GM12878 (cell line): Measurements from ENCODE around the gene ZNF407.

Experiments used
- CTCF ChIP-seq, 3 experiments: IDR thresholded peaks in 2 of 3; conservative IDR thresholded peaks in 1 of 3; 2 replicates each; pipeline ENCODE4 v1.5.1; 2011; ENCODE audit warnings: low read depth in 3 of 3, low read length in 3 of 3, mild to moderate bottlenecking in 3 of 3, control low read depth in 2 of 3, moderate library complexity in 2 of 3, inconsistent platforms in 1 of 3, mixed read lengths in 1 of 3; ENCODE audit not compliant: control insufficient read depth in 2 of 3, insufficient read depth in 1 of 3; ENCODE audit errors: extremely low read depth in 1 of 3
- EP300 ChIP-seq, 2 experiments: fragments of 150-350 bp in 1 of 2; IDR thresholded peaks; 2 replicates each; pipeline ENCODE4 v1.6.1; 2011 to 2012; ENCODE audit warnings: low read depth in 2 of 2, low read length in 2 of 2, borderline replicate concordance in 1 of 2, improper control_type of control experiment in 1 of 2, inconsistent platforms in 1 of 2; ENCODE audit not compliant: control insufficient read depth in 1 of 2
- ESRRA ChIP-seq: IDR thresholded peaks from 2 replicates; pipeline ENCODE4 v1.6.1; 2012; ENCODE audit warnings: mild to moderate bottlenecking, low read length, improper control_type of control experiment
- POLR2A ChIP-seq: IDR thresholded peaks from 2 replicates; pipeline ENCODE4 v1.6.1; 2011; ENCODE audit warnings: low read depth, mild to moderate bottlenecking, low read length
- RB1 ChIP-seq: fragments of 450-650 bp; formaldehyde crosslinking; IDR thresholded peaks from 2 replicates; pipeline ENCODE4 v1.6.1; 2017; ENCODE audit warnings: mild to moderate bottlenecking, borderline replicate concordance
- SIN3A ChIP-seq: IDR thresholded peaks from 2 replicates; pipeline ENCODE4 v1.6.1; 2012; ENCODE audit warnings: low read depth, low read length, improper control_type of control experiment
- TAF1 ChIP-seq: IDR thresholded peaks from 2 replicates; pipeline ENCODE4 v1.6.1; 2011; ENCODE audit warnings: mild to moderate bottlenecking, low read depth, low read length, borderline replicate concordance

GRCh38 chr18:74945774-74946545 is 348.3 kb downstream of the ZNF407 start:
- no peak for TF ChIP-seq POLR2A
- TF ChIP-seq CTCF (IDR thresholded peaks at IDR 0.05 in 2 of 3, conservative IDR thresholded peaks at IDR 0.05 in 1 of 3; ENCODE audit: control insufficient read depth in 2 of 3, extremely low read depth in 1 of 3, insufficient read depth in 1 of 3, low read depth in 3 of 3, low read length in 3 of 3), result no peak
- TF ChIP-seq TAF1, result no peak
- no peak for TF ChIP-seq SIN3A
- no peak for TF ChIP-seq RB1
- TF ChIP-seq EP300 (IDR thresholded peaks at IDR 0.05; ENCODE audit: borderline replicate concordance in 1 of 2, control insufficient read depth in 1 of 2, low read depth in 2 of 2, low read length in 2 of 2), result no peak
- no peak for TF ChIP-seq ESRRA
